Stomach (tissue), 9 donors: ENCODE results near the gene DNAJC25. TPM values are rescaled to one million over a fixed set of nuclear protein-coding genes. Genes with fewer than 3 reads are reported as not detected.

Experiments
- DNase-seq, 2 donors: peaks; one replicate each; pipeline versions ENCODE4 v3.0.0 to v3.0.0-alpha.2; 2013 to 2019
- H3K27ac ChIP-seq, 5 donors: fragments of 200-600 bp in 4 of 5; sonication (generic) in 4 of 5; one replicate each; pipeline ENCODE4 v1.5.1; 2013 to 2019; ENCODE audit warnings: mild to moderate bottlenecking in 1 of 5, moderate library complexity in 1 of 5
- H3K27me3 ChIP-seq, 3 donors: fragments of 200-600 bp; sonication (generic); one replicate each; pipeline ENCODE4 v1.5.1; 2017 to 2019; ENCODE audit warnings: mixed run types in 1 of 3
- H3K36me3 ChIP-seq, 4 donors: fragments of 200-600 bp; sonication (generic); 1 replicate in 3 of 4; 2 replicates in 1 of 4; pipeline ENCODE4 v1.5.1; 2016 to 2019
- H3K4me1 ChIP-seq, 4 donors: fragments of 200-600 bp; sonication (generic); one replicate each; pipeline ENCODE4 v1.5.1; 2016 to 2019
- H3K4me3 ChIP-seq, 4 donors: fragments of 200-600 bp; sonication (generic) in 3 of 4; one replicate each; pipeline ENCODE4 v1.5.1; 2016 to 2019; ENCODE audit warnings: mild to moderate bottlenecking in 1 of 4
- H3K9me3 ChIP-seq, 4 donors: fragments of 200-600 bp; sonication (generic); one replicate each; pipeline ENCODE4 v1.5.1; 2016 to 2019
- CTCF ChIP-seq, 7 experiments: fragments of 450-650 bp in 4 of 7; fragments of 200-600 bp in 3 of 7; sonication (generic) in 3 of 7; IDR thresholded peaks; one replicate each; pipeline ENCODE4 v1.5.1; 2016 to 2019; ENCODE audit warnings: antibody characterized with exemption in 7 of 7, control low read depth in 2 of 7, mild to moderate bottlenecking in 1 of 7
- EP300 ChIP-seq: sonication (generic); formaldehyde crosslinking; IDR thresholded peaks from one replicate; pipeline ENCODE4 v1.6.1; 2017; ENCODE audit warnings: antibody characterized with exemption
- POLR2A ChIP-seq, 4 donors: fragments of 450-650 bp; IDR thresholded peaks; one replicate each; pipeline ENCODE4 v1.6.1; 2016; ENCODE audit warnings: antibody characterized with exemption in 4 of 4, control low read depth in 2 of 4, mild to moderate bottlenecking in 1 of 4, moderate library complexity in 1 of 4
- POLR2AphosphoS5 ChIP-seq, 3 donors: sonication (generic); formaldehyde crosslinking; IDR thresholded peaks; one replicate each; pipeline ENCODE4 v1.6.1; 2016; ENCODE audit warnings: antibody characterized with exemption in 3 of 3
- WGBS, 5 donors: extraction: QIAGEN DNeasy Blood & Tissue Kit in 3 of 5; methylation state at CpG; one replicate each; pipeline versions ENCODE4 v1.1.5 to v1.1.7; 2013 to 2018; 5-methylcytosine and 5-hydroxymethylcytosine counted together
- intact Hi-C: fragments of 100-400 bp; cut with DNase I; formaldehyde crosslinking; loops from one replicate; pipeline ENCODE4 v1.15.1; 2023; ENCODE audit warnings: low total_unique reads
- polyA plus RNA-seq, 3 donors: library from polyadenylated mRNA; stranded (reverse); fragments of 200-250 nt; gene quantifications; one replicate each; pipeline ENCODE4 v1.2.3, GENCODE V29; 2013
- total RNA-seq, 5 donors: library from RNA; depleted of rRNA; stranded (reverse); fragments of >200 nt; gene quantifications; one replicate each; pipeline versions ENCODE4 v1.1.0 to v1.2.3, GENCODE V29; 2014 to 2016
- donor health status: healthy with polysubstance abuse.
- donor health status: Bipolar disorder and iron deficiency.
- donor health status: healthy.

Gene DNAJC25
- total and polyA plus RNA-seq, 8 donors = 1.3 to 44.0 (median 4.7) TPM; not detected in 1

DNA sequence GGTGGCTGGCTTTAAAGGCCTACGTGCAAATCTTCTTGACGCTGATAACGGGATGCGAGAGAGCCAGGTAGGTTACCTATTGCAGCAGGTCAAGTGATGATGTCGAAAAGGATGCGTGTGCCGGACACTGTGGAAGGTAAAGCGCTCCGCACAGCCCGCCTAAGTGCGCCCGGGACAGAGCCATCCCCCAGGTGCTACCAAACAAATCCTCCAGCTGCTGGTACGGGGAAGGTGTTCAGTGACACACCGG, 245 bp upstream of the DNAJC25 start:
- TF ChIP-seq EP300 (no peak), POLR2A (IDR thresholded peaks at IDR 0.05) (no peak), CTCF (IDR thresholded peaks at IDR 0.05) (peak in 1 of 7 experiments; percentile 22)
- Histone ChIP-seq H3K4me3 (peak overlapping the region; percentile 70 to 91 (median 88)), H3K36me3 (no peaks in the 10 kb centered on the region), H3K9me3 (no peaks in the 10 kb centered on the region), H3K4me1 (peaks cover 14 to 51% (median 39%) of the 10 kb centered on the region in 4 donors), H3K27ac (peak overlapping the region; percentile 77 to 96 (median 90)), H3K27me3 (no peaks in the 10 kb centered on the region)
- intact Hi-C loops = no loop called here
- DNase-seq = no peak
- 0 to 1% (median 0%) methylated on average over 13 to 14 of the region's 14 CpGs for WGBS, 5 donors

DNA sequence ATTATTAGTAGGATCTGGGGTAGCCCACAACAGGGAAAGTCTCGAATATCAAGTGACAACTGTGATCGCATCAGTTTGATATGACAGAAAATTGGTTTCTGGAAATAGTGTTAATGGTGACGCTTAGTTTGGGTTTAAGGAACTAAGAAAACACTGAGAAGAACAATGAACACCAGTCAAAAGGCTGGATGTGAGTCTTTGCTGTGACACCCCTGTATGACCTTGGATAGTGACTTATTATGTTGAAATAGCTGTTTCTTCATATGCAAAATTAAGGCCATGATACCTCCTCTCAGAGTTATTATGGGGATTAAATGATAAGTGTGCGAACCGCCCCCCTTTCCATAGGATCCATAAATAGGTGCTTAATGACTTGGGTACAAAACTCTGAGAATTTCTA, 926 bp downstream of the DNAJC25 start:
- Histone ChIP-seq H3K4me1 (peaks cover 14 to 55% (median 42%) of the 10 kb centered on the region in 4 donors), H3K36me3 (no peaks in the 10 kb centered on the region), H3K27ac (peak overlapping the region in 4 of 5 donors; percentile 85 to 96 (median 90)), H3K4me3 (peak overlapping the region; percentile 70 to 91 (median 88)), H3K9me3 (no peaks in the 10 kb centered on the region), H3K27me3 (no peaks in the 10 kb centered on the region)
- 20 to 38% (median 29%) methylated on average over 5 of the region's 5 CpGs for WGBS, 5 donors
- TF ChIP-seq CTCF (IDR thresholded peaks at IDR 0.05) = no peak
- no peak for TF ChIP-seq POLR2AphosphoS5 (IDR thresholded peaks at IDR 0.05)
- TF ChIP-seq EP300 = no peak
- TF ChIP-seq POLR2A (IDR thresholded peaks at IDR 0.05) = no peak
- no peak for DNase-seq
- intact Hi-C loops = no loop called here

GRCh38 chr9:111632695-111633388, 1.7 kb downstream of the DNAJC25 start:
- H3K9me3 ChIP-seq = no peaks in the 10 kb centered on the region
- WGBS, 5 donors = 53 to 79% (median 70%) methylated on average over 7 of the region's 7 CpGs
- TF ChIP-seq POLR2A (IDR thresholded peaks at IDR 0.05) (no peak), EP300 (no peak), POLR2AphosphoS5 (IDR thresholded peaks at IDR 0.05) (no peak), CTCF (IDR thresholded peaks at IDR 0.05) (no peak)
- no peak overlapping the region for H3K27ac ChIP-seq
- H3K36me3 ChIP-seq = no peaks in the 10 kb centered on the region
- H3K4me3 ChIP-seq = peak overlapping the region in 3 of 4 donors; percentile 70 to 89 (median 87)
- DNase-seq = no peak
- peaks cover 14 to 61% (median 42%) of the 10 kb centered on the region in 4 donors for H3K4me1 ChIP-seq
- intact Hi-C loops = no loop called here
- H3K27me3 ChIP-seq = no peaks in the 10 kb centered on the region

- no peaks in the 10 kb centered on the region for H3K36me3 ChIP-seq
- no peaks in the 10 kb centered on the region for H3K27me3 ChIP-seq
- TF ChIP-seq POLR2AphosphoS5 (IDR thresholded peaks at IDR 0.05) (no peak), EP300 (no peak), CTCF (IDR thresholded peaks at IDR 0.05) (no peak), POLR2A (IDR thresholded peaks at IDR 0.05) (no peak)
- DNase-seq = no peak
- peaks cover 14 to 61% (median 44%) of the 10 kb centered on the region in 4 donors for H3K4me1 ChIP-seq
- intact Hi-C loops = no loop called here
- no peak overlapping the region for H3K27ac ChIP-seq
- 40 to 78% (median 54%) methylated on average over 1 of the region's 1 CpG for WGBS, 5 donors
- no peak overlapping the region for H3K4me3 ChIP-seq
- H3K9me3 ChIP-seq = no peaks in the 10 kb centered on the region
Measured at GRCh38 chr9:111633389-111633736, 2.2 kb downstream of the DNAJC25 start.
